ENCODE measurements around the gene CAD. TPM values are rescaled to one million over a fixed set of nuclear protein-coding genes. Genes with fewer than 3 reads are reported as not detected.

Gene CAD
- total RNA-seq, 1 donor from 2014 or later: 60.0 TPM

- TF ChIP-seq, protein P1, sequence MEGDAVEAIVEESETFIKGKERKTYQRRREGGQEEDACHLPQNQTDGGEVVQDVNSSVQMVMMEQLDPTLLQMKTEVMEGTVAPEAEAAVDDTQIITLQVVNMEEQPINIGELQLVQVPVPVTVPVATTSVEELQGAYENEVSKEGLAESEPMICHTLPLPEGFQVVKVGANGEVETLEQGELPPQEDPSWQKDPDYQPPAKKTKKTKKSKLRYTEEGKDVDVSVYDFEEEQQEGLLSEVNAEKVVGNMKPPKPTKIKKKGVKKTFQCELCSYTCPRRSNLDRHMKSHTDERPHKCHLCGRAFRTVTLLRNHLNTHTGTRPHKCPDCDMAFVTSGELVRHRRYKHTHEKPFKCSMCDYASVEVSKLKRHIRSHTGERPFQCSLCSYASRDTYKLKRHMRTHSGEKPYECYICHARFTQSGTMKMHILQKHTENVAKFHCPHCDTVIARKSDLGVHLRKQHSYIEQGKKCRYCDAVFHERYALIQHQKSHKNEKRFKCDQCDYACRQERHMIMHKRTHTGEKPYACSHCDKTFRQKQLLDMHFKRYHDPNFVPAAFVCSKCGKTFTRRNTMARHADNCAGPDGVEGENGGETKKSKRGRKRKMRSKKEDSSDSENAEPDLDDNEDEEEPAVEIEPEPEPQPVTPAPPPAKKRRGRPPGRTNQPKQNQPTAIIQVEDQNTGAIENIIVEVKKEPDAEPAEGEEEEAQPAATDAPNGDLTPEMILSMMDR (IDR thresholded peaks at IDR 0.05; ENCODE audit: insufficient read depth, low read length, poor library complexity, severe bottlenecking): no peak
These were observed 18.5 kb upstream of the CAD start for GRCh38 chr2:27198627-27199026.

GRCh38 chr2:27199241-27199640 is 17.9 kb upstream of the CAD start:
- no peak overlapping the region for H3K4me3 ChIP-seq (ENCODE audit: low read depth, low read length)
- TF ChIP-seq, protein P1 (IDR thresholded peaks at IDR 0.05; ENCODE audit: insufficient read depth, low read length, poor library complexity, severe bottlenecking): no peak
- H3K36me3 ChIP-seq (ENCODE audit: control insufficient read depth, insufficient read depth, low read length): peaks cover 2% of the 10 kb centered on the region
- no peak for DNase-seq (ENCODE audit: low read depth)
- no peaks in the 10 kb centered on the region for H3K27me3 ChIP-seq (ENCODE audit: control insufficient read depth, insufficient read depth, low read length)

More at GRCh38 chr2:27198627-27199026, 18.5 kb upstream of the CAD start:
- no peak overlapping the region for H3K4me3 ChIP-seq (ENCODE audit: low read depth, low read length)
- H3K36me3 ChIP-seq (ENCODE audit: control insufficient read depth, insufficient read depth, low read length): peaks cover 2% of the 10 kb centered on the region
- DNase-seq (ENCODE audit: low read depth): no peak
- H3K27me3 ChIP-seq (ENCODE audit: control insufficient read depth, insufficient read depth, low read length): no peaks in the 10 kb centered on the region

- H3K27me3 ChIP-seq (ENCODE audit: control insufficient read depth, insufficient read depth, low read length): no peaks in the 10 kb centered on the region
- H3K4me3 ChIP-seq (ENCODE audit: low read depth, low read length): no peak overlapping the region
- TF ChIP-seq, protein P1 (IDR thresholded peaks at IDR 0.05; ENCODE audit: insufficient read depth, low read length, poor library complexity, severe bottlenecking): no peak
- peaks cover 4% of the 10 kb centered on the region for H3K36me3 ChIP-seq (ENCODE audit: control insufficient read depth, insufficient read depth, low read length)
- DNase-seq (ENCODE audit: low read depth): no peak
These were observed 15.5 kb upstream of the CAD start for GRCh38 chr2:27201675-27202074.

GRCh38 chr2:27202854-27203253 is 14.3 kb upstream of the CAD start:
- Histone ChIP-seq H3K36me3 (ENCODE audit: control insufficient read depth, insufficient read depth, low read length) (peaks cover 4% of the 10 kb centered on the region), H3K27me3 (ENCODE audit: control insufficient read depth, insufficient read depth, low read length) (no peaks in the 10 kb centered on the region), H3K4me3 (ENCODE audit: low read depth, low read length) (no peak overlapping the region)
- no peak for DNase-seq (ENCODE audit: low read depth)
- TF ChIP-seq, protein P1 (IDR thresholded peaks at IDR 0.05; ENCODE audit: insufficient read depth, low read length, poor library complexity, severe bottlenecking): no peak

DNA sequence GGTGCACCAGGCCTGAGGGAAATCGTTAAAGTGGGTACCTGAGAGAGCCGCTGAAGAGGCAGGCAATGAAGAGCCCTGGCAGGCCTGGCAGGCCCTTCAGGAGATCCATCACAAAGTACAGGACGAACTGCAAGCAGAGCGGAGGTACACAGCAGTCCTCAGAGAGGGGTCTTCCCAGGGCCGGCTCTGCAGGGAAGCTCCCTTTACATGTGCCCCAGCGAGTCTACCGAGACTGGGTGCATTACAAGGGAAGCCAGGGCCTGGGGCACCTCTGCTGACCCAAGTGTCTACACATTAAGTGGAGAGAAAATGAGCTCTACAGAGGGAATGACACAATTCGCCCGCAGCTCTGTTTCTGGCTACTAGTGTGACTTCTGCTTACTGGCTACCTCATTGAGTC is 13.4 kb upstream of the CAD start:
- DNase-seq (ENCODE audit: low read depth): no peak
- TF ChIP-seq, protein P1 (IDR thresholded peaks at IDR 0.05; ENCODE audit: insufficient read depth, low read length, poor library complexity, severe bottlenecking): no peak
- H3K36me3 ChIP-seq (ENCODE audit: control insufficient read depth, insufficient read depth, low read length): peaks cover 4% of the 10 kb centered on the region
- no peak overlapping the region for H3K4me3 ChIP-seq (ENCODE audit: low read depth, low read length)
- H3K27me3 ChIP-seq (ENCODE audit: control insufficient read depth, insufficient read depth, low read length): no peaks in the 10 kb centered on the region

DNA sequence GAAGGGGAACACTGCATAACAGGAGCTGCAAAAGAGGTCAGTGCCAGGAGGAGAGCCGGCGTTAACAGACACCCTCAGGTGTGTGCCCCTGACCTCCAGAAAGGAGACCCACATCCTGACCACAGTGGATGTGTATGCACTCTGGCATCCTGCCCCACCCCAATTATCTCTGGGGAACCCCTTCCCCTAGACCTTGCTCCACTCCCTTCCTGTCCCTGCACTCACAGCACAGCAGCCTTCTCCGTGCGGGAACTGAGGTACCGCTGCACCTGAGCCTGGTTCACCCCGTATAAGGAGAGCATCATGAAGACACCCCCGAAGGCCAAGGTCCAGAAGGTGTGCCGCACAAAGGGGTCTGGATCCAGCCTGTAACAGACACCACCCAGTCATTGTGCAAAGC is 12.6 kb upstream of the CAD start:
- TF ChIP-seq, protein P1 (IDR thresholded peaks at IDR 0.05; ENCODE audit: insufficient read depth, low read length, poor library complexity, severe bottlenecking): no peak
- Histone ChIP-seq H3K36me3 (ENCODE audit: control insufficient read depth, insufficient read depth, low read length) (peaks cover 4% of the 10 kb centered on the region), H3K27me3 (ENCODE audit: control insufficient read depth, insufficient read depth, low read length) (no peaks in the 10 kb centered on the region), H3K4me3 (ENCODE audit: low read depth, low read length) (no peak overlapping the region)
- no peak for DNase-seq (ENCODE audit: low read depth)
